Erythroblast (primary cell): ENCODE data around the gene AK5.

Experiments
- GATA1 ChIP-seq: IDR thresholded peaks from 2 replicates; pipeline ENCODE4 v1.6.1; 2011; ENCODE audit warnings: low read depth, mild to moderate bottlenecking, control low read depth, low read length, moderate library complexity
- POLR2A ChIP-seq: IDR thresholded peaks from 2 replicates; pipeline ENCODE4 v1.6.1; 2011; ENCODE audit warnings: mild to moderate bottlenecking, low read length

DNA sequence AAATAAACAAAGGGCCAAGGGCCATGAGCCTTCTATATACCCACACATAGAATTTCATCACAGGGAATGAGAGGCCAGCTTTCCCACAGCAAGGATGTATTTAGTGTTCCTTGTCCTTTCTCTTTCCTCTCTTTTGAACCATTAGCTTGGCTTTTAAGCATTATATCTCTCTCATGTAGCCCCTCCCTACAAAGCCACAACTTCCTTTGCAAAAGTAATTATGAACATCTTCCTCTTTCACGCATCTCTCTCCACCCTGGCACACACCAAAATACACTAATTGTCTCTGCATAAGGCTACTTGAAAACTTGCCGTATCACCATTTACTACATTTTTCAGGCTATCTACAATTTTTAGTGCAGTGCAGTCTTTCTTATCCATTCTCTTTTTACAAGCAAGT, 1.9 kb upstream of the AK5 start:
- TF ChIP-seq POLR2A = no peak
- TF ChIP-seq GATA1 = no peak
